DMS153 treated with DMSO at 0.1 percent for 48 hours (cell line): ENCODE measurements around the gene TTLL10.
"Not testable (repeated sequence)": the region's sequence is repeated elsewhere in the genome, so short reads cannot be mapped to it uniquely, and the experiment has no call there.

ENCODE experiments used
- DNase-seq: peaks from one replicate; lab custom pipeline; 2025; ENCODE audit not compliant: unreplicated experiment; lab: John Stamatoyannopoulos, UW

Gene TTLL10

DNA sequence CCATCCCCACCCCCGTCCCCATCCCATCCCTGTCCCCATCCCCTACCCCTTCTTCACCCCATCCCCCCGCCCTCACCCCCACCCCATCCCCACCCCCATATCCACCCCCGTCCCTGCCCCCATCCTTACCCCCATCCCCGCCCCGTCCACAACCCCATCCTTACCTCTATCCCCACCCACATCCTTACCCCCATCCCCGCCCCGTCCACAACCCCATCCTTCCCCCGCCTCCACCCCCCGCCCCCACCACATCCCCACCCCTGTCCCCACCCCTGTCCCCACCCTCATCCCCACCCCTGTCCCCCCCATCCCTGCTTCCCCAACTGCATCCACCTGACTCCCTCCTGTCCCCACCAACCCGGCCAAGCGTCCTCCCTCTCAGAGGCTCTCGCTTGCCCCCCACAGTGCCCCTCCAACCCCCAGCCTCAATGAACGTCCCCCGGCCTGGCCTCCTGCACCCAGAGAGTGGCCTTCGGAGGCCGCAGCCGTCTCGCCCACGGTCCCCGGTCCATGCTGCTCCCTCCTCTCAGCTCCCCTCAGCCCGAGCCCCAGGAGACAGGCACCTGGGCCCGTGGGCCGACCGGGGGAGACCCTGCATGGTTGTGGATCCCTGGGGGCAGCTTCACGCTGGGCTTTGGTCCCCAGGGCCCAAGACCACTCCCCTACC is 32.3 kb upstream of the TTLL10 start:
- no peak for DNase-seq

- no peak for DNase-seq
These were observed 31.8 kb upstream of the TTLL10 start for GRCh38 chr1:1141911-1142250.

DNA sequence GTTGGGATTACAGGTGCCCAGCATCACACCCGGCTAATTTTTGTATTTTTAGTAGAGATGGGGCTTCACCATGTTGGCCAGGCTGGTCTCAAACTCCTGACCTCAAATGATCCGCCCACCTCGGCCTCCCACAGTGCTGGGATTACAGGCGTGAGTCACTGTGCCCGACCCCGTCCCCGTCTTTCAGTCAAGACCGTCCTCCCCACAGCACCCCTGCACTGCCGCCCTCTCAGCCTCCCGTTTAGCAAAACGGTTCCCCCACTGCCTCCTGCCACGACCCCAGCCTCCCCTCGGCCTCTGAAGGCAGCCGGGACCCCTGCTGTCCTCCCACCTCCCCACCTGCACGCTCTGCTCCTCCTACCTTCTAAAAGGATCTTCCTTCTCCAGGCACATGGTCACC is 31.3 kb upstream of the TTLL10 start:
- DNase-seq = not testable (repeated sequence)

DNA sequence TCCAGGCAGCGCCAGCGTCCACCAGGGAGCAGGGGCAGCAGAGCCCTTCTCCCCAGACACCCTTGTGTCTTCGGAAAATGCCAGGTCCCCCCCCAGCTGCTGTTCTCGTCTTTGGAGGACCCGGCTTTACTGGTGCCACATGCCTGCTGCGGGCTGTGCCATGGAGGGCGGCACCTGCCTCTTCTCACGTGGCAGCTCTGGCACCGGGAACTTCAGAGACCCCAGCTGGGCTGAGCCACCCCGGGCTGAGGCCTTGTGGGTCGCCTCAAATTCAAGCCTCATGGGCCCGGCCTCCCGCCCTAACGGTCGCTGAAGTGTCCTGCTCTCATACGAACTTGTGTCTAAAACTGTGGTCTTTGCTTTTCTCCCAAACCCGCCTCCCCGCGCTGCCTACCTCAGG is 30.8 kb upstream of the TTLL10 start:
- DNase-seq = peak; percentile 41

DNA sequence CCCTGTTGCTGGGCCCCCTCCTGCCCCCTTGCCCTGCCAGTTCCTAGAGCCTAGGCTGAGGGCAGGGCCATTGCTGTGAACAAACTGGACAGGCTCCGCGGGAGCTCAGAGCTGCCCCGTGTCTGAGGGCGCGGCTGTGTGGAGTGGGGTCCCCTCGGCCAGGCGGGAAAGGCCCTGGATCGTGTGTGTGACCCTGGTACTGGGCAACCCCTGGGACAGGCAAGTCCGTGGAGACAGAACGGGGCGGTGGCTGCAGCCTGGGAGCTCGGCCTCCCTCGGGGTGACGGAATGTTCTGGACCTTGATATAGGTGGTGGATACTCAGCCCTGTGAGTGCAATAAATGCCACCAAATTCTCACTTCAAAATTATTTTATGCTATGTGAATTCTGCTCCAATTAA is 30.0 kb upstream of the TTLL10 start:
- DNase-seq = no peak

- DNase-seq = peak; percentile 97
These were observed 29.4 kb upstream of the TTLL10 start for GRCh38 chr1:1144122-1144842.

DNA sequence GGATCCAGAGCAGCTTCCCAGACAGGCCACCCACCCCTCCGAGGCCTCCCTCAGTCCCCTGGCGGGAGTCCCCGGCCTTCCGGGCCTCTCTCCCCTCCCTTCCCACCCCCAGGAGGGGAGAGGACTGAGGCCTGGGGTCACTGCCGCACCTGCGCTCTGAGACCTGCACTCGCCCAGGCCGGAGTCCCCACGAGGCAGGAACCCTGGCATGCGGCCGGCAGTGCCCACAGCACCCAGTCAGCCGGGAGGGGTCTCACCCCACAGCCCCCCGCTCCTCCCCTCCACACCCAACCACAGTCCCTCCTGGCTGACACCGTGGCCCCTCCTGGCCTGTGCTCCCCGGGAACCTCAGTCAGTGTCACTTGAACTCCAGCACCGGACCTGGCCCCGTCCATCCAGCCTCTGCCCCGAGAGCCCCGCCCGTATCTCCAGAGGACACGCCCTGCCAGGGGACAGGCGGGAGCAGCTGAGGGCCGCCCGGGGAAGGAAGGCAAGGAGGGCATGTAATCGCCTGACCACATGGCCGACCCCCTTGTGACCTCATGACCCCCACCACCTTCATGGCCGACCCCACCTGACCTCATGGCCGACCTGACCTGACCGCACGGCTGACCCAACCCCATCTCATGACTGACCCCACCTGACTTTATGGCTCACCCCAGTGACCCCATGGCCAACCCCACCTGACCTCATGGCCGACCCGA is 28.7 kb upstream of the TTLL10 start:
- peak; percentile 52 for DNase-seq

DNA sequence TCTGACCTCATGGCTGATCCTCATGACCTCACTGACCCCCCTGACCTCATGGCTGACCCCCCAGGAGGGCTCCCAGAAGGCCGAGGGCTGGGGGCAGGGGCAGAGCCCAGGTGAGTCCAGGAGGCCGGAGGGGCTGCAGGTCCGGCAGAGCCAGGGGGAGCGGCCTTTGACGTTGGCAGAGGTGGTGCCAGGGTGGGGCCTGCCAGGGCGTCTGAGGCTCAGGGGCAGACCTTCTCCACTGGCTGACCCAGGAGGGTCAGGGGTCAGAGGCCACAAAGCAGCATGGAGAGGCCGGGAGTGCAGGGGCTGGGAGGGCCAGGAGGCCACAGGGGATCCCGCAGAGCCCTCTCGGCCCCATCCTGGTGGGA is 28.1 kb upstream of the TTLL10 start:
- DNase-seq = no peak

DNA sequence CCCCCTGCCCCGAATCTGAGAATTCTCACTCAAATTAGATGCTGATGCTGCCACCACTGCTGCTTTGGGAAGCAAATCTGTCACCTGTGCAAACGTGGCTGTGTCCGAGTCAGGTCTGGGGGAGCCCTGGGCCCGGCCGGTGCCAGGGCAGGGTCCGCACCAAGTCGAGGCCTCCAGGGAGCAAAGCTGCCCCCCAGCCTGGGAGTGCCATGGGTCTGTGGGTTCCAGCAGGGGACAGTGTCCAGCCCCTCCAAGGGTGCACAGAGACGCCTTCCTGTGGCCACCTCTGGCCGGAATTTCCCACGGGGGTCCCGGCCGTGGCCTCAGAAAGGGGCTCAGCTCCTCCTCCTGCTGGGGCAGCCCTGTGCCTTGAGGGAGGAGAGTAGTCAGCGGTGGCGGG is 27.7 kb upstream of the TTLL10 start:
- DNase-seq = no peak

GRCh38 chr1:1146596-1146995 is 27.1 kb upstream of the TTLL10 start:
- no peak for DNase-seq

DNA sequence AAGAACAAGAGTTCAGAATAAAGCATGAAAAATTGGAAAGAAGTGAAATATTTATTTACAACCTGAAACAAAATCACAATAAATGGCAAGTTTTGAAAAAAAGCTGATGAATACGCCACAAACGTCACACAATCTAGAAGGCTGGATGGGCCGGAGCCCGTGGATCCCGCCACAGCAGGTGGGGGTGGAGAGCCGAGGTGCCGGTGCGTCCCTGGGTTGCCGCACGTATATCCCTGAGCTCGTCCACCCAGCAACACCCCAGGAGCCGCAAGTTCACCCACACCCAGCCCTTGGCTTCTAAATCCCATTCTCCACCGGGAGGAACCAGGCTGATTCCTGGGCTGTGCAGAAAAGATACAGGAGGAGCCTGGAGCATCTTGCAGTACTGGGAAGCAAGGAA is 25.6 kb upstream of the TTLL10 start:
- no peak for DNase-seq

DNA sequence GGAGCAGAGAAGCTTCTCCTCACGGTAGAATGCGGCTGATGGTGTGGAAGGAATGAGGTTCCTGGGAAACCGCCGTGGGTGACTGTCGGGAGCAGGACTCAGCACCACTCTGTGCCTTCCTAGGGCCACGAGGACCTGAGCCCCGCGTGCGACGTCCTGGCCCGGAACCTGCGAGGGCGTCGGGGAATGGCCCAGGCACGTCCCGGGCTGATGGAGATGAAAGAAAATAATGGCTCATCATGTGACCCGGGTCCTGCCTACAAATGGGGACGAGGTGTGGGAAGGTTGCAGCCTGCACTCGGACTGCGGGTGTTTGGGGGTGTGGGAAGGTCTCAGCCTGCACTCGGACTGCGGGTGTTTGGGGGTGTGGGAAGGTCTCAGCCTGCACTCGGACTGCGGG is 25.1 kb upstream of the TTLL10 start:
- DNase-seq = no peak

DNA sequence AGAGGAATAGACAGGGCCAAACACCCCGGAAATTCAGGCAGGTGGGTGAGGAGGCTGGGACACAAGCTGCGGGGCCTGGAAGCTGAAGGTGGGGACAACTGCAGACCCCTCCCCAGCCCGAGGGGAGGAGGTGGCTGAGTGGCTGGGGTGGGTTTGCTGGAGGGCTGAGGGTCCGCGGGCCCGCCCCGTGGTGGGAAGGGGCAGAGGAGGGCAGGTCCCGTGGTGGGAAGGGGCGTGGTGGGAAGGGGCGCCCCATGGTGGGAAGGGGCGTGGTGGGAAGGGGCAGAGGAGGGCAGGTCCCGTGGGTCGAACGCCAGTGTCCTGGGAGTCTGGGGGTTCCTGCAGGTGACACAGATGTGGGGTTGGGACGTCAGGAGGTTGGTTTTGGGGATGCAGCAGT is 24.3 kb upstream of the TTLL10 start:
- DNase-seq = no peak

GRCh38 chr1:1150100-1150499 is 23.6 kb upstream of the TTLL10 start:
- DNase-seq = no peak

- DNase-seq = no peak
These were observed 22.4 kb upstream of the TTLL10 start for GRCh38 chr1:1151306-1151705.

DNA sequence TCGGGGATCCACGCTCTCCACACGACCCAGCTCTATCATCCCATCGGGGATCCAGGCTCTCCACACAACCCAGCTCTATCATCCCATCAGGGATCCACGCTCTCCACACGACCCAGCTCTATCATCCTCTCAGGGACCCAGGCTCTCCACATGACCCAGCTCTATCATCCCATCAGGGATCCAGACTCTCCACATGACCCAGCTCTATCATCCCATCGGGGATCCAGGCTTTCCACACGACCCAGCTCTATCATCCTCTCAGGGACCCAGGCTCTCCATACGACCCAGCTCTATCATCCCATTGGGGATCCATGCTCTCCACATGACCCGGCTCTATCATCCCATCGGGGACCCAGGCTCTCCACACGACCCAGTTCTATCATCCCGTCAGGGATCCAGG is 21.2 kb upstream of the TTLL10 start:
- DNase-seq = not testable (repeated sequence)

DNA sequence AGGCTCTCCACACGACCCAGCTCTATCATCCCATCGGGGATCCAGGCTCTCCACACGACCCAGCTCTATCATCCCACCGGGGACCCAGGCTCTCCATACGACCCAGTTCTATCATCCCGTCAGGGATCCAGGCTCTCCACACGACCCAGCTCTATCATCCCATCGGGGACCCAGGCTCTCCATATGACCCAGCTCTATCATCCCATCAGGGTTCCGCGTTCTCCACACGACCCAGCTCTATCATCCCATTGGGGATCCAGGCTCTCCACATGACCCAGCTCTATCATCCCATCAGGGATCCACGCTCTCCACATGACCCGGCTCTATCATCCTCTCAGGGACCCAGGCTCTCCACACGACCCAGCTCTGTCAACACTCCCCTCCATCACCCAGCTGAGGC is 20.5 kb upstream of the TTLL10 start:
- DNase-seq = not testable (repeated sequence)

DNA sequence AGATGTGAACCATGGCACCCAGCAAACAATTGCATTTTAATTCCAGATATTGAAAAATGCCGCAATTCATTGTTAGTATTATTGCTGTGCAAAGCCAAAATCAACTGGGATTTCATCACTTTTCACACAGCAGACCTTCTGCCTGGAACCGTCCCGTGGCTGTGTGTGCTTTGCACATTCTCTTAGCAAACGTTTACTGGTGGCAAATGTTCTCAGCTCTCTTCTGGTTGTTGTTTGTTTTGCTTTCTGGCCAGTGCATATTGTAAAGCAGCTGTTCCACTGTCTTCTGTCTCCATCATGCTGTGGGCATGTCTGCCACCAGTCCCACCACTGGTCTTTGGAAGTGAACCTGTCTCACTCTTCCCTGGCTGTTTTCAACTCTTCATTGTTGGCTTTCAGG is 19.8 kb upstream of the TTLL10 start:
- DNase-seq = no peak

DNA sequence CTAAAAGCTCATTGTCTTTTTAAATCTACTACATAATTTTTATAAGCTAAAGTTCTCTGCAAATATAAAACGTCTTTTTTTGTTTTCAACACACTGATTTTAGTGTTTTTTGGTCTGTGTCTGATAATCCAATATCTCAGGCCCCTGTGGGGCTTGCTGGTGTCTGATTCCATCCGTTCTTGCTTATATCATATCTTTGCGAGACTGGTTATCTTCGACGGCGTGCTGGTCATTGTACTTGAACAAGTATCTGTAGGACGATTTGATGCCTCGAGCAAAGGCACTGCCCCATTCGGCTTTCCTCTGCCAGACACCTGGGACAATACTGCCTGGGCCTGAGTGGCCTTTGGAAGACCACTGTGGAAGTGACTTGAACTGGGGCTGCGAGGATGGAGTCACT is 18.4 kb upstream of the TTLL10 start:
- no peak for DNase-seq

GRCh38 chr1:1156140-1157032 is 17.3 kb upstream of the TTLL10 start:
- DNase-seq = no peak

DNA sequence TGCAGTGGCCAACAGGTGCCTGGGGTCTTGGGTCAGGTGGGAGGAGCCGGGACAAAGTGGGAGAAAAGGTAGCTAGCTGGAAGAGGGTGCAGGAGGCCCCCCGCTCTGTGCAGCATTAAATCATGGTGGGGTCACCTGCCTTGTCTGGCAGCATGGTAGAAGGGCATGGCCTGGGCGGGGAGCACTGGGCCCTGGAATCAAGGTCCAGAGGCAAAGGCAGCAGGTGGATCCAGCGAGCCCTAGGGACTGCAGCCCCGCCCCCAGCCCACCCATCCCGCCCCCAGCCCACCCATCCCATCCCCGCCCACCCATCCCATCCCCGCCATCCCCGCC is 16.7 kb upstream of the TTLL10 start:
- no peak for DNase-seq
